ENCODE data around the gene PPP1R15A.

- TF ChIP-seq CTCF (IDR thresholded peaks at IDR 0.05): no peak
- no peak for TF ChIP-seq POLR2A (IDR thresholded peaks at IDR 0.05)
Observed at GRCh38 chr19:48910803-48911202, 38.6 kb downstream of the PPP1R15A start.
